Measurements from ENCODE around the gene DRD4.

Gene DRD4

DNA sequence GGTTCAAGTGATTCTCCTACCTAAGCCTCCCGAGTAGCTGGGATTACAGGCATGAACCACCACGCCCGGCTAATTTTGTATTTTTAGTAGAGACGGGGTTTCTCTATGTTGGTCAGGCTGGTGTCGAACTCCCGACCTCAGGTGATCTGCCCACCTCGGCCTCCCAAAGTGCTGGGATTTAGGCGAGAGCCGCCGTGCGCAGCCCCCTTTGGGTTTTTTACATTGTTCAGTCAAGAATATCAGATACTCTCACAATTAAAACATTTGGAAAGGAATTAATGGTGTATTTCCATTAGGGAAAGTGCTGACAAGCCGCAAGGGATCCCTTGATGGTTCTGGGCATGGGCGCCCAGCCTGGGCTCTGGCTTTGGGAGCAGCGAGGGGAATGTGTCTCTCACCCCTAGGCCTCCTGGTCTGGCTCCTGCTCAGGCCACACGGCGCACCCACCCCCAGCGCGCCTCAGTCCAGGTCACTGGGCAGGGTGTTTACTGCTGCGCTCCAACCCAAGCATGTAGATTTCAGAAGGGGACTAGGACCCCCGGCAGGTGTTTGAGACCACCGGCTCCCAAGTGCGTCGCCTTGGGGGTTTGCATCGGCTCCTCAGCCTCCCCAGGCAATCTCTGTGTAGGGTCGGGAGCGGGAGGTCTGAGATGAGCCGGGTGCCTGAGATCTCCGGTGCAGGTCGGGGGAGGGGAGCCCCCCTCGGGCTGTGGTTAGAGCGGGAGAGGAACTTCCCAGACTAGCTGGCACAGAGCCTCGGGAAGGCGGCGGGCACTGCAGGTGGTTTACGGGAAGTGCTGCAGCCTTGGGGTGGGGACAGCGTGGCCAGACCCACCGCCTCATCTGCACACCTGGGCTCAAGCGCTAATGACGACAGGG is 20.5 kb upstream of the DRD4 start:
- Histone ChIP-seq H3K4me3 (peak overlapping the region; percentile 77 to 89), H3K36me3 (peaks cover 20 to 42% (median 22%) of the 10 kb centered on the region in 3 donors), H3K4me1 (peaks cover 0 to 28% (median 19%) of the 10 kb centered on the region in 4 donors), H3K27me3 (no peaks in the 10 kb centered on the region), H3K27ac (peak overlapping the region; percentile 86 to 90), H3K9me3 (no peaks in the 10 kb centered on the region)
- no peak for TF ChIP-seq CTCF (IDR thresholded peaks at IDR 0.05)
- intact Hi-C loops (cut with DNase I; ENCODE audit: low total_unique reads), result no loop called here
- DNase-seq, result peak in 1 of 2 donors; percentile 72

DNA sequence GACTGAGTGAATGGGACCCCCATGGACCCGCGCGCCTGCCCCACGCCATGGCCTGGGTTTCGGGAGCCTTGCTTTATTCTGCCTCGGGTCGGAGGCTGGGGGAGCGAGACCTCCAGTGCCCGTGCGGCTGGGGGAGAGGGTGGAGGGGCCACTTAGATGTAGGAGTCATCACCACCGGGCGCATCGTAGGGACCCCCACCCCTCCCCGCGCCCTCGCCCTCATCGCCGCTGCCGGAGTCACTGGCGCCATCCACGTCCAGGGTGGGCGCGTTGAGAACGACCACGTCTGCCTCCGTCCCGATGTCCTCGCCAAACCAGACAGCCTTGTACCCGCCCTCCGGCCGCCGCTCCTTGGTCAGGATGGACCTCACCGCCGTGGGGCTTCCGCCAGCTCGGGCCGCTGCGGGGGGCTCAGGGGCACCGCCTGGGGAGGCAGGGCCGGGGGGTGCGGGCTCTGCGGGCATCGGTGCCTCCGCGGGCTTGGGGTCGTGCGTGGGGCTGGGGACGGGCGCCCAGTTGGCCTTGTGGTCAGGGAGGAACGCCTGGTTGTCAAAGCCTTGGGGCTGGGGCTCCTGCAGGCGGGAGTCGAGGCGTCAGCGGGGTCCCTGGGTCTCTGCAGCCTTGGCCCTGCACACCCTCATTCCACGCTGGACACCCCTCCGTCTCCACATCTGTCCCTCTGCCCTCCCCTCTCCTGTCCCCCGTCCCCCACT is 19.7 kb upstream of the DRD4 start:
- DNase-seq, result peak in 1 of 2 donors; percentile 64
- H3K4me1 ChIP-seq, result peaks cover 0 to 28% (median 19%) of the 10 kb centered on the region in 4 donors
- H3K36me3 ChIP-seq, result peaks cover 12 to 42% (median 14%) of the 10 kb centered on the region in 3 donors
- intact Hi-C loops (cut with DNase I; ENCODE audit: low total_unique reads), result no loop called here
- no peaks in the 10 kb centered on the region for H3K9me3 ChIP-seq
- no peak overlapping the region for H3K4me3 ChIP-seq
- TF ChIP-seq CTCF (IDR thresholded peaks at IDR 0.05), result no peak
- no peak overlapping the region for H3K27ac ChIP-seq
- H3K27me3 ChIP-seq, result no peaks in the 10 kb centered on the region

DNA sequence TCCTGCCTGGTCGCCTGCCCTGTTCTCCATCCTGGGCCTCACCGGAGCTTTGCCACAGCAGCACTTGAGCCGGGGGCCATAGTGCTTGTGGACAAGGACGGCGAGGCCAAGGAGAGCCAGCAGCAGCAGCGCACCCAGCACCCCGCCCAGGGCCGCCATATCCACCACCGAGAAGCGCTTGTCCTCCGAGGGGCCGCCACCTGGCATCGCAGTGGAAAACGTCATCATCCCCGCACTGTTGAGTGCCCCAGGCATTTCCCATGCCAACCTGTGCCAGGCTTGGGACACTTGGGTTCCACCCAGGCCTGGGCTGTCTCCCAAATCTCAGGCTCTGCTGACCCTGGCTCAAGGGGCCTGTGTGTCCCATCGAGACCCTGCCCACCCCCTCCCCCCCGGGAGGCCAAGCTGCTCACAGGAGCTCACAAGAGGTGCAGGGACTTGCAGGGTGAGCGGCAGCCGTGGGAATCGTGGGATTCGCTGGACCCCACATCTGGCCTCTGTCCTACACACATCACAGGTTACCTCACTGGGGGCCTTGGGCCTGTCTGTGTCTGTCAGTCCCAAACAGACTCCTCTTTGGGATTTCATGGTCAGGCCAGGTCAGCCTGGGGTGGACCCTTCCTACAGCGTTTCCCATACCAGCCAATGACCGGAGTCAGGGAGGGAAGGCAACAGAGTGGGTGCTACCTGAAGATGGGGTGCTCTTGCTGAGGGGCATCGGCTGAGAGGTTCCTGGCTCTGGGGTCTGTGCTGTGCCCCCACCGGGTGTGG is 19.0 kb upstream of the DRD4 start:
- DNase-seq, result no peak
- intact Hi-C loops (cut with DNase I; ENCODE audit: low total_unique reads), result no loop called here
- H3K4me1 ChIP-seq, result peaks cover 0 to 25% (median 19%) of the 10 kb centered on the region in 4 donors
- H3K36me3 ChIP-seq, result peaks cover 5 to 42% (median 7%) of the 10 kb centered on the region in 3 donors
- H3K27me3 ChIP-seq, result no peaks in the 10 kb centered on the region
- H3K4me3 ChIP-seq, result no peak overlapping the region
- no peaks in the 10 kb centered on the region for H3K9me3 ChIP-seq
- TF ChIP-seq CTCF (IDR thresholded peaks at IDR 0.05), result no peak
- H3K27ac ChIP-seq, result no peak overlapping the region

- Histone ChIP-seq H3K27me3 (no peaks in the 10 kb centered on the region), H3K36me3 (peaks cover 0 to 40% (median 5%) of the 10 kb centered on the region in 3 donors), H3K4me1 (peaks cover 0 to 20% (median 15%) of the 10 kb centered on the region in 4 donors), H3K4me3 (no peak overlapping the region), H3K9me3 (no peaks in the 10 kb centered on the region), H3K27ac (no peak overlapping the region)
- TF ChIP-seq CTCF (IDR thresholded peaks at IDR 0.05), result no peak
- intact Hi-C loops (cut with DNase I; ENCODE audit: low total_unique reads), result no loop called here
- no peak for DNase-seq
These were observed 18.0 kb upstream of the DRD4 start for GRCh38 chr11:618856-619627.

GRCh38 chr11:619628-620050 is 17.4 kb upstream of the DRD4 start:
- peaks cover 0 to 14% (median 9%) of the 10 kb centered on the region in 4 donors for H3K4me1 ChIP-seq
- no peak overlapping the region for H3K27ac ChIP-seq
- H3K27me3 ChIP-seq, result peaks cover 0 to 1% of the 10 kb centered on the region in 2 donors
- no peaks in the 10 kb centered on the region for H3K9me3 ChIP-seq
- peaks cover 0 to 44% (median 5%) of the 10 kb centered on the region in 3 donors for H3K36me3 ChIP-seq
- no peak for TF ChIP-seq CTCF (IDR thresholded peaks at IDR 0.05)
- H3K4me3 ChIP-seq, result no peak overlapping the region
- no peak for DNase-seq
- intact Hi-C loops (cut with DNase I; ENCODE audit: low total_unique reads), result no loop called here
